Transverse colon (tissue), 4 donors: ENCODE measurements around the gene CDH15. TPM values are rescaled to one million over a fixed set of nuclear protein-coding genes. Genes with fewer than 3 reads are reported as not detected.

Source experiments
- DNase-seq: peaks from one replicate; pipeline ENCODE4 v3.0.0-alpha.2; 2019
- H3K27ac ChIP-seq, 4 donors: fragments of 200-600 bp; sonication (generic); 2 replicates each; pipeline ENCODE4 v1.5.1; 2016 to 2018; ENCODE audit warnings: inconsistent platforms in 4 of 4
- H3K27me3 ChIP-seq: fragments of 200-600 bp; sonication (generic); 2 replicates; pipeline ENCODE4 v1.5.1; 2017; ENCODE audit warnings: inconsistent platforms
- H3K36me3 ChIP-seq, 4 donors: fragments of 200-600 bp; sonication (generic); 2 replicates each; pipeline ENCODE4 v1.5.1; 2017 to 2019; ENCODE audit warnings: inconsistent platforms in 4 of 4
- H3K4me1 ChIP-seq, 4 donors: fragments of 200-600 bp; sonication (generic); 2 replicates each; pipeline ENCODE4 v1.5.1; 2017 to 2020; ENCODE audit warnings: inconsistent platforms in 4 of 4
- H3K4me3 ChIP-seq, 4 donors: fragments of 200-600 bp; sonication (generic); 1 replicate in 1 of 4; 2 replicates in 3 of 4; pipeline versions ENCODE4 v1.5.1 to v1.6.1; 2017 to 2019; ENCODE audit warnings: inconsistent platforms in 4 of 4
- H3K9me3 ChIP-seq, 2 donors: fragments of 200-600 bp; sonication (generic); 2 replicates each; pipeline ENCODE4 v1.5.1; 2017 to 2019; ENCODE audit warnings: inconsistent platforms in 2 of 2
- CTCF ChIP-seq, 5 experiments: fragments of 200-600 bp in 3 of 5; fragments of 450-650 bp in 2 of 5; sonication (generic) in 3 of 5; IDR thresholded peaks; 1 replicate in 2 of 5; 2 replicates in 3 of 5; pipeline ENCODE4 v1.5.1; 2016 to 2017; ENCODE audit warnings: antibody characterized with exemption in 5 of 5, inconsistent platforms in 3 of 5, mild to moderate bottlenecking in 2 of 5, moderate library complexity in 1 of 5
- EP300 ChIP-seq: sonication (generic); formaldehyde crosslinking; IDR thresholded peaks from one replicate; pipeline ENCODE4 v1.6.1; 2017; ENCODE audit warnings: antibody characterized with exemption, low read depth
- POLR2A ChIP-seq: fragments of 450-650 bp; IDR thresholded peaks from one replicate; pipeline ENCODE4 v1.6.1; 2016; ENCODE audit warnings: antibody characterized with exemption, mild to moderate bottlenecking, moderate library complexity
- POLR2AphosphoS5 ChIP-seq, 3 donors: sonication (generic); formaldehyde crosslinking; IDR thresholded peaks; one replicate each; pipeline ENCODE4 v1.6.1; 2016; ENCODE audit warnings: antibody characterized with exemption in 3 of 3
- WGBS, 2 donors: methylation state at CpG; one replicate each; pipeline ENCODE4 v1.1.5; 2018; ENCODE audit warnings: low coverage in 1 of 2; 5-methylcytosine and 5-hydroxymethylcytosine counted together
- in situ Hi-C, 4 donors: fragments of 200-750 bp; cut with MboI; loops; one replicate each; pipeline versions ENCODE4 v1.15.0 to v1.15.1; 2017; ENCODE audit warnings: low sequenced_read_pairs in 3 of 4, low pct_ligation_motif_present in 1 of 4, low pct_unique_long_range_greater_than_20kb in 1 of 4
- intact Hi-C: fragments of 100-400 bp; cut with DNase I; formaldehyde crosslinking; loops from one replicate; pipeline ENCODE4 v1.15.1; 2023; ENCODE audit warnings: low total_unique reads
- total RNA-seq, 4 donors: library from RNA; depleted of rRNA; stranded (reverse); fragments of >200 nt; gene quantifications; one replicate each; pipeline ENCODE4 v1.1.0, GENCODE V29; 2016

Gene CDH15
- total RNA-seq, 4 donors from 2014 or later, result not detected

- no peak overlapping the region for H3K4me3 ChIP-seq
- peaks cover 0 to 4% of the 10 kb centered on the region in 2 donors for H3K9me3 ChIP-seq
- TF ChIP-seq POLR2AphosphoS5 (IDR thresholded peaks at IDR 0.05), result no peak
- TF ChIP-seq EP300, result no peak
- no peak for TF ChIP-seq CTCF (IDR thresholded peaks at IDR 0.05)
- TF ChIP-seq POLR2A, result no peak
- H3K27me3 ChIP-seq, result no peaks in the 10 kb centered on the region
- no peak overlapping the region for H3K27ac ChIP-seq
- H3K36me3 ChIP-seq, result peaks cover 0 to 18% (median 6%) of the 10 kb centered on the region in 4 donors
- in situ Hi-C loops, result no loop called here
- H3K4me1 ChIP-seq, result no peaks in the 10 kb centered on the region
- 96% methylated on average over 22 of the region's 22 CpGs; no CpG with 5 or more reads in 1 of the 2 donors for WGBS, 2 donors
- DNase-seq, result no peak
- intact Hi-C loops, result no loop called here
Observed at GRCh38 chr16:89132194-89133005, 39.1 kb upstream of the CDH15 start.

GRCh38 chr16:89133457-89134127, 38.0 kb upstream of the CDH15 start:
- 88 to 97% methylated on average over 6 to 25 of the region's 25 CpGs for WGBS, 2 donors
- TF ChIP-seq EP300 (no peak), POLR2AphosphoS5 (IDR thresholded peaks at IDR 0.05) (no peak), CTCF (IDR thresholded peaks at IDR 0.05) (no peak), POLR2A (no peak)
- DNase-seq, result no peak
- H3K9me3 ChIP-seq, result peaks cover 0 to 4% of the 10 kb centered on the region in 2 donors
- H3K36me3 ChIP-seq, result peaks cover 0 to 18% (median 6%) of the 10 kb centered on the region in 4 donors
- in situ Hi-C loops, result no loop called here
- H3K4me1 ChIP-seq, result no peaks in the 10 kb centered on the region
- intact Hi-C loops, result no loop called here
- H3K4me3 ChIP-seq, result no peak overlapping the region
- no peaks in the 10 kb centered on the region for H3K27me3 ChIP-seq
- H3K27ac ChIP-seq, result no peak overlapping the region

- 96 to 100% methylated on average over 6 to 20 of the region's 20 CpGs for WGBS, 2 donors
Observed at GRCh38 chr16:89134269-89134668, 37.3 kb upstream of the CDH15 start.

More at GRCh38 chr16:89134269-89134668, 37.3 kb upstream of the CDH15 start:
- Histone ChIP-seq H3K27me3 (no peaks in the 10 kb centered on the region), H3K9me3 (peaks cover 0 to 2% of the 10 kb centered on the region in 2 donors), H3K36me3 (peaks cover 0 to 18% (median 6%) of the 10 kb centered on the region in 4 donors), H3K4me3 (no peak overlapping the region), H3K4me1 (no peaks in the 10 kb centered on the region), H3K27ac (no peak overlapping the region)
- intact Hi-C loops (no loop called here), in situ Hi-C loops (no loop called here)
- TF ChIP-seq EP300, result no peak
- no peak for TF ChIP-seq CTCF (IDR thresholded peaks at IDR 0.05)
- no peak for TF ChIP-seq POLR2A
- TF ChIP-seq POLR2AphosphoS5 (IDR thresholded peaks at IDR 0.05), result no peak
- DNase-seq, result no peak
